Trophoblast cell (in vitro differentiated cells and primary cell): ENCODE data around the gene CCDC50.

ENCODE experiments used
- DNase-seq, 2 donors: peaks; one replicate each; pipeline ENCODE4 v3.0.0-alpha.2; 2016
- H2AFZ ChIP-seq: 2 replicates; pipeline ENCODE4 v1.6.1; 2013; ENCODE audit warnings: low read length, moderate library complexity, mild to moderate bottlenecking; ENCODE audit not compliant: insufficient read depth, poor library complexity
- H2AK5ac ChIP-seq: 2 replicates; pipeline ENCODE4 v1.6.1; 2013; ENCODE audit warnings: mild to moderate bottlenecking, low read length
- H2BK120ac ChIP-seq: 2 replicates; pipeline ENCODE4 v1.6.1; 2013; ENCODE audit warnings: low read length, mild to moderate bottlenecking, moderate library complexity; ENCODE audit not compliant: insufficient read depth, poor library complexity
- H2BK12ac ChIP-seq: 2 replicates; pipeline ENCODE4 v1.6.1; 2013; ENCODE audit warnings: mild to moderate bottlenecking, low read length, moderate library complexity
- H2BK5ac ChIP-seq: 2 replicates; pipeline ENCODE4 v1.6.1; 2013; ENCODE audit warnings: low read length, low read depth, moderate library complexity, mild to moderate bottlenecking; ENCODE audit not compliant: poor library complexity
- H3K14ac ChIP-seq: 2 replicates; pipeline ENCODE4 v1.6.1; 2013; ENCODE audit warnings: mild to moderate bottlenecking, low read length
- H3K18ac ChIP-seq: 2 replicates; pipeline ENCODE4 v1.6.1; 2013; ENCODE audit warnings: mild to moderate bottlenecking, low read length
- H3K23ac ChIP-seq: 2 replicates; pipeline ENCODE4 v1.6.1; 2013; ENCODE audit warnings: low read length
- H3K27ac ChIP-seq: 2 replicates; pipeline ENCODE4 v1.5.1; 2013; ENCODE audit warnings: low read depth, mild to moderate bottlenecking, inconsistent platforms, low read length, moderate library complexity
- H3K27me3 ChIP-seq: 2 replicates; pipeline ENCODE4 v1.6.1; 2013; ENCODE audit warnings: inconsistent platforms, mild to moderate bottlenecking, low read length, moderate library complexity; ENCODE audit not compliant: insufficient read depth
- H3K36me3 ChIP-seq, 2 experiments: 1 replicate in 1 of 2; 2 replicates in 1 of 2; pipeline ENCODE4 v1.6.1; 2013; ENCODE audit warnings: low read length in 2 of 2, mild to moderate bottlenecking in 2 of 2, moderate library complexity in 1 of 2; ENCODE audit not compliant: insufficient read depth in 2 of 2, control insufficient read depth in 1 of 2
- H3K4ac ChIP-seq: 2 replicates; pipeline ENCODE4 v1.6.1; 2013; ENCODE audit warnings: low read depth, mild to moderate bottlenecking, low read length, moderate library complexity
- H3K4me1 ChIP-seq, 2 experiments: 1 replicate in 1 of 2; 2 replicates in 1 of 2; pipeline ENCODE4 v1.6.1; 2013; ENCODE audit warnings: low read length in 2 of 2, mild to moderate bottlenecking in 2 of 2, moderate library complexity in 1 of 2; ENCODE audit not compliant: insufficient read depth in 2 of 2, control insufficient read depth in 1 of 2
- H3K4me2 ChIP-seq: 2 replicates; pipeline ENCODE4 v1.6.1; 2013; ENCODE audit warnings: inconsistent platforms, mild to moderate bottlenecking, low read length, moderate library complexity
- H3K4me3 ChIP-seq: 2 replicates; pipeline ENCODE4 v1.5.1; 2013; ENCODE audit warnings: mild to moderate bottlenecking, low read depth, low read length, inconsistent platforms
- H3K79me1 ChIP-seq: one replicate; pipeline ENCODE4 v1.6.1; 2013; ENCODE audit warnings: low read length
- H3K79me2 ChIP-seq: 2 replicates; pipeline ENCODE4 v1.6.1; 2013; ENCODE audit warnings: low read length, mild to moderate bottlenecking; ENCODE audit not compliant: control insufficient read depth, insufficient read depth, poor library complexity
- H3K9ac ChIP-seq: 2 replicates; pipeline ENCODE4 v1.6.1; 2013; ENCODE audit warnings: mild to moderate bottlenecking, low read length
- H3K9me3 ChIP-seq: 2 replicates; pipeline ENCODE4 v1.6.1; 2013; ENCODE audit warnings: low read depth, mild to moderate bottlenecking, control low read depth, inconsistent platforms, low read length; ENCODE audit not compliant: insufficient read depth
- H4K12ac ChIP-seq: 2 replicates; pipeline ENCODE4 v1.6.1; 2013; ENCODE audit warnings: low read depth, mild to moderate bottlenecking, low read length, moderate library complexity
- H4K8ac ChIP-seq: 2 replicates; pipeline ENCODE4 v1.6.1; 2013; ENCODE audit warnings: low read depth, mild to moderate bottlenecking, low read length, moderate library complexity
- H4K91ac ChIP-seq: one replicate; pipeline ENCODE4 v1.6.1; 2013; ENCODE audit warnings: low read depth, mild to moderate bottlenecking, low read length, moderate library complexity
- WGBS: extraction: QIAGEN DNeasy Blood & Tissue Kit; methylation state at CpG from one replicate; pipeline ENCODE4 v1.1.7; 2013; ENCODE audit warnings: missing lambda C conversion rate; ENCODE audit not compliant: insufficient read length, insufficient coverage; ENCODE audit errors: extremely low coverage; 5-methylcytosine and 5-hydroxymethylcytosine counted together

Gene CCDC50

DNA sequence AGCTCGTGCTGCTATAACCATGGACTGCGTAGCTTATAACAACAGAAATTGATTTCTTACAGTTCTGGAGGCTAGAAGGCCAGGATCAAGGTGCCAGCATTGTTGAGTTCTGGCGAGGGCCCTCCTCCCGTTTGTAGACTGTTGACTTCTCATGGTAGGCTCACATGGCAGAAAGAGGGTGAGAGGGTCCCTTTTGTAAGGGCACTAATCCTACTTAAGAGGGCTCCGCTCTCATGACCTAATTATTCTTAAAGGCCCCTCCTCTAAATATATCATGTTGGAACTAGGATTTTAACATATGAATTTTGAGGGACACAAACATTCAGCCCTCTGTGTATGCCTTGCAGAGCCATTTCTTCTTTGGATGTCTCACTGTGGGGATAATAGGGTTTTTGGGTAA, 103.0 kb downstream of the CCDC50 start:
- Histone ChIP-seq H2AFZ (no peak overlapping the region), H3K9me3 (no peaks in the 10 kb centered on the region), H3K14ac (no peak overlapping the region), H4K8ac (no peak overlapping the region), H3K9ac (no peak overlapping the region), H3K23ac (no peak overlapping the region), H3K36me3 (no peaks in the 10 kb centered on the region), H3K27ac (no peak overlapping the region), H4K12ac (no peak overlapping the region), H2AK5ac (no peak overlapping the region), H3K4me1 (peaks cover 0 to 3% of the 10 kb centered on the region in 2 experiments), H3K79me1 (no peaks in the 10 kb centered on the region), H2BK12ac (no peak overlapping the region), H4K91ac (no peak overlapping the region), H2BK120ac (no peak overlapping the region), H3K4me3 (no peak overlapping the region), H3K4ac (no peak overlapping the region), H3K27me3 (no peaks in the 10 kb centered on the region), H3K4me2 (no peak overlapping the region), H2BK5ac (no peak overlapping the region), H3K18ac (no peak overlapping the region), H3K79me2 (no peaks in the 10 kb centered on the region)
- no peak for DNase-seq
- no CpG with 5 or more reads among the region's 5 CpGs for WGBS

DNA sequence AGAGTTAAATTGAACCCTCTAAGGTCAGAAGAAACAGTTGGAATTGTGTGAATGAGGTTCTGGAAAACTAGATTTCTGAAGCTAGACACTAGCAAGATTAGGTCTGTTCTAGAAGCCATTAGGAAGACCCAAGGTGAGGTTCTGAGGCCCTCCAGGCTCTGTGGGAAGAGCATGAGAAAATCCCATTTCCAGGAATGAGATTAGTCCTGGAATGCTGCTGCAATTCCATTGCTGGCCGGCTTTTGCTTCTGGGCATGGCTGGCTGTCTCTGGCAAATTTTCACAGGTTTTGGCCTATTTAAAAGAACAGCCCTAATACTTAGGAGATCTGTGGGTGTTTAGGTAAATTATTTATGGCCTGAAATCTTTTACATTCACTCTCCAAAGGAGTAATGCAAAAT, 104.8 kb downstream of the CCDC50 start:
- no CpG with 5 or more reads among the region's 1 CpG for WGBS

DNA sequence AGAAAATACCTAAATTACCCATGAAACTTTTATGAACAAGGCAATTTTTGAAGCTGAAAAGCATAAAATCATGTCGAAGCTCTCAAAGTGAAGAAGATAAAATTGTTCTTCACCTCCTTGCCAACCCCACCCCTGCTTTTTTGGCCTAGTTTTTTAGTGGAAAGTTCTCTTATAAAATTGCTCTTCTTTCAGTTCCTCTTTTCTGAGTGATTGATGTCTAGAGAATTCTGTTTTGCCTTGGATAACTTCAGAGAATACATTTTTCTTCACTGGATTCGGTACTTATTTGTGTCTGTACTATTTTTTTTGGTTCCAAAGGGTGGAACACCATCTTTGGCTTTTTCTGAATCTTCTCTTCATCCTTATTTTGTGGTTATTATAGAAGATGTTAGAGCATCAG, 106.8 kb downstream of the CCDC50 start:
- WGBS = no CpG with 5 or more reads among the region's 2 CpGs
- H4K91ac ChIP-seq = no peak overlapping the region
- no peak overlapping the region for H4K12ac ChIP-seq
- no peak overlapping the region for H3K23ac ChIP-seq
- no peaks in the 10 kb centered on the region for H3K36me3 ChIP-seq
- no peak overlapping the region for H2BK120ac ChIP-seq
- no peaks in the 10 kb centered on the region for H3K79me2 ChIP-seq
- H3K9me3 ChIP-seq = no peaks in the 10 kb centered on the region
- no peak overlapping the region for H2BK12ac ChIP-seq
- H4K8ac ChIP-seq = no peak overlapping the region
- no peaks in the 10 kb centered on the region for H3K27me3 ChIP-seq
- H3K79me1 ChIP-seq = no peaks in the 10 kb centered on the region
- H3K14ac ChIP-seq = no peak overlapping the region
- H3K9ac ChIP-seq = no peak overlapping the region
- no peak overlapping the region for H3K4me2 ChIP-seq
- no peak for DNase-seq
- H2AFZ ChIP-seq = no peak overlapping the region
- H3K27ac ChIP-seq = no peak overlapping the region
- no peak overlapping the region for H3K18ac ChIP-seq
- no peak overlapping the region for H3K4ac ChIP-seq
- H3K4me1 ChIP-seq = peaks cover 0 to 3% of the 10 kb centered on the region in 2 experiments
- H2AK5ac ChIP-seq = no peak overlapping the region
- no peak overlapping the region for H2BK5ac ChIP-seq
- no peak overlapping the region for H3K4me3 ChIP-seq

More for the DNA sequence above, 104.8 kb downstream of the CCDC50 start:
- H2BK120ac ChIP-seq = no peak overlapping the region
- H3K4me2 ChIP-seq = no peak overlapping the region
- no peaks in the 10 kb centered on the region for H3K79me2 ChIP-seq
- no peak overlapping the region for H3K4ac ChIP-seq
- peaks cover 0 to 3% of the 10 kb centered on the region in 2 experiments for H3K4me1 ChIP-seq
- H2AFZ ChIP-seq = no peak overlapping the region
- no peak overlapping the region for H3K18ac ChIP-seq
- H3K27ac ChIP-seq = no peak overlapping the region
- no peaks in the 10 kb centered on the region for H3K36me3 ChIP-seq
- no peaks in the 10 kb centered on the region for H3K9me3 ChIP-seq
- H2BK12ac ChIP-seq = no peak overlapping the region
- H3K23ac ChIP-seq = no peak overlapping the region
- H3K14ac ChIP-seq = no peak overlapping the region
- H3K79me1 ChIP-seq = no peaks in the 10 kb centered on the region
- DNase-seq = no peak
- H4K91ac ChIP-seq = no peak overlapping the region
- H2BK5ac ChIP-seq = no peak overlapping the region
- no peak overlapping the region for H3K9ac ChIP-seq
- H4K8ac ChIP-seq = no peak overlapping the region
- no peak overlapping the region for H3K4me3 ChIP-seq
- H2AK5ac ChIP-seq = no peak overlapping the region
- H3K27me3 ChIP-seq = no peaks in the 10 kb centered on the region
- H4K12ac ChIP-seq = no peak overlapping the region

- Histone ChIP-seq H4K12ac (no peak overlapping the region), H3K79me2 (no peaks in the 10 kb centered on the region), H3K4ac (no peak overlapping the region), H2BK120ac (no peak overlapping the region), H2BK5ac (no peak overlapping the region), H2AK5ac (no peak overlapping the region), H2AFZ (no peak overlapping the region), H3K27ac (no peak overlapping the region), H3K9ac (no peak overlapping the region), H3K18ac (no peak overlapping the region), H4K91ac (no peak overlapping the region), H3K4me1 (no peaks in the 10 kb centered on the region), H2BK12ac (no peak overlapping the region), H3K23ac (no peak overlapping the region), H3K79me1 (no peaks in the 10 kb centered on the region), H3K4me3 (no peak overlapping the region), H3K27me3 (no peaks in the 10 kb centered on the region), H3K14ac (no peak overlapping the region), H3K9me3 (no peaks in the 10 kb centered on the region), H4K8ac (no peak overlapping the region), H3K4me2 (no peak overlapping the region), H3K36me3 (no peaks in the 10 kb centered on the region)
- no peak for DNase-seq
- no CpG with 5 or more reads among the region's 2 CpGs for WGBS
These were observed 109.1 kb downstream of the CCDC50 start for GRCh38 chr3:191438150-191438814.
